HCT116 (cell line): ENCODE results near the gene KRTAP12-1. TPM values are rescaled to one million over a fixed set of nuclear protein-coding genes. Genes with fewer than 3 reads are reported as not detected.

Source experiments
- ATAC-seq: fragments of 200-7000 bp; cut with Tn5 transposase; 2 replicates; pipeline ENCODE4 v1.9.1; 2020; ENCODE audit warnings: mild to moderate bottlenecking, moderate library complexity
- BruUV-seq: library from RNA; stranded (reverse); fragments of 400-500 nt; replicated peaks from 2 replicates; lab custom pipeline; 2021; lab: Mats Ljungman, UMichigan
- CTCF ChIA-PET: fragments of 300-600 bp; sonication (Branson Sonifier 250); formaldehyde crosslinking; loops from one replicate; lab custom pipeline; 2021; ENCODE audit warnings: antibody characterized with exemption; lab: Charles Lee
- POLR2A ChIA-PET: fragments of 300-600, 350-600 bp; sonication (Branson Sonifier 250); formaldehyde crosslinking; loops from one replicate; lab custom pipeline; 2021; ENCODE audit warnings: antibody characterized with exemption; lab: Charles Lee
- RAD21 ChIA-PET, 2 experiments: fragments of 300-600 bp; sonication (Branson Sonifier 250); formaldehyde crosslinking; loops; one replicate each; lab custom pipeline; 2023; ENCODE audit warnings: low total read pairs in 2 of 2; ENCODE audit not compliant: uncharacterized antibody in 2 of 2, unreplicated experiment in 2 of 2, low non-redundant PET in 1 of 2; lab: Charles Lee
- DNase-seq: peaks from one replicate; pipeline ENCODE4 v3.0.0-alpha.2; 2010; ENCODE audit warnings: low read depth, low spot score
- H2AFZ ChIP-seq: fragments of 200-600 bp; shearing (Covaris generic), sonication (generic); 2 replicates; pipeline ENCODE4 v1.6.1; 2017; ENCODE audit warnings: low read depth, mixed run types, mixed read lengths, antibody characterized with exemption, low read length; ENCODE audit not compliant: poor library complexity, severe bottlenecking
- H3K27ac ChIP-seq: 2 replicates; pipeline ENCODE4 v1.5.1; 2012; ENCODE audit warnings: low read depth, low read length
- H3K27me3 ChIP-seq: fragments of 200-600 bp; sonication (generic); 2 replicates; pipeline ENCODE4 v1.6.1; 2016; ENCODE audit warnings: mixed run types, low read length, mixed read lengths; ENCODE audit not compliant: insufficient read depth
- H3K36me3 ChIP-seq, 2 experiments: fragments of 200-500 bp in 1 of 2; fragments of 200-600 bp in 1 of 2; sonication (Bioruptor generic) in 1 of 2; sonication (generic) in 1 of 2; 2 replicates each; pipeline versions ENCODE4 v1.5.1 to v1.6.1; 2014 to 2016; ENCODE audit warnings: low read length in 2 of 2, inconsistent platforms in 1 of 2, mixed read lengths in 1 of 2, mixed run types in 1 of 2; ENCODE audit not compliant: insufficient read depth in 2 of 2, control insufficient read depth in 1 of 2
- H3K4me1 ChIP-seq, 2 experiments: fragments of 200-600 bp in 1 of 2; sonication (generic) in 1 of 2; 2 replicates each; pipeline versions ENCODE4 v1.5.1 to v1.6.1; 2012 to 2017; ENCODE audit warnings: low read length in 2 of 2, inconsistent platforms in 1 of 2, mild to moderate bottlenecking in 1 of 2, mixed read lengths in 1 of 2, mixed run types in 1 of 2, moderate library complexity in 1 of 2; ENCODE audit not compliant: insufficient read depth in 2 of 2, control insufficient read depth in 1 of 2
- H3K4me2 ChIP-seq: fragments of 200-600 bp; sonication (generic); 2 replicates; pipeline ENCODE4 v1.6.1; 2017; ENCODE audit warnings: mixed run types, low read length, mixed read lengths
- H3K4me3 ChIP-seq, 2 experiments: fragments of 200-600 bp in 1 of 2; sonication (generic) in 1 of 2; replicated peaks in 1 of 2; 2 replicates each; pipeline ENCODE4 v1.5.1; 2011 to 2016; ENCODE audit warnings: low read length in 2 of 2, control low read depth in 1 of 2, low read depth in 1 of 2, mild to moderate bottlenecking in 1 of 2, mixed read lengths in 1 of 2, mixed run types in 1 of 2
- H3K79me2 ChIP-seq: fragments of 200-600 bp; sonication (generic); 2 replicates; pipeline ENCODE4 v1.6.1; 2017; ENCODE audit warnings: mild to moderate bottlenecking, mixed run types, low read length, moderate library complexity, mixed read lengths; ENCODE audit not compliant: insufficient read depth
- H3K9ac ChIP-seq: fragments of 200-600 bp; sonication (generic); 2 replicates; pipeline ENCODE4 v1.6.1; 2016; ENCODE audit warnings: low read length, mixed read lengths
- H3K9me2 ChIP-seq: fragments of 200-600 bp; sonication (generic), shearing (Covaris generic); 2 replicates; pipeline ENCODE4 v1.6.1; 2017; ENCODE audit warnings: mixed run types, mild to moderate bottlenecking, moderate library complexity; ENCODE audit not compliant: insufficient read depth
- H3K9me3 ChIP-seq, 2 experiments: fragments of 200-500 bp in 1 of 2; fragments of 200-600 bp in 1 of 2; sonication (Bioruptor generic) in 1 of 2; sonication (generic) in 1 of 2; 2 replicates each; pipeline ENCODE4 v1.6.1; 2014 to 2017; ENCODE audit warnings: low read length in 2 of 2, mixed read lengths in 2 of 2, inconsistent platforms in 1 of 2, low read depth in 1 of 2, mild to moderate bottlenecking in 1 of 2, mixed run types in 1 of 2, moderate library complexity in 1 of 2; ENCODE audit not compliant: control insufficient read depth in 1 of 2, insufficient read depth in 1 of 2
- H4K20me1 ChIP-seq: fragments of 200-600 bp; sonication (generic), shearing (Covaris generic); 2 replicates; pipeline ENCODE4 v1.6.1; 2017; ENCODE audit warnings: mixed run types, mild to moderate bottlenecking, moderate library complexity; ENCODE audit not compliant: insufficient read depth
- ATF3 ChIP-seq: IDR thresholded peaks from 2 replicates; pipeline ENCODE4 v1.6.1; 2012
- CBX3 ChIP-seq: IDR thresholded peaks from 2 replicates; pipeline ENCODE4 v1.6.1; 2012; ENCODE audit warnings: low read depth
- CEBPB ChIP-seq: IDR thresholded peaks from 2 replicates; pipeline ENCODE4 v1.6.1; 2012; ENCODE audit warnings: low read depth
- CTCF ChIP-seq, 3 experiments: fragments of 200-600 bp in 1 of 3; sonication (generic) in 1 of 3; IDR thresholded peaks in 2 of 3; conservative IDR thresholded peaks in 1 of 3; 2 replicates each; pipeline ENCODE4 v1.5.1; 2012 to 2017; ENCODE audit warnings: low read depth in 2 of 3, low read length in 2 of 3, antibody characterized with exemption in 1 of 3, borderline replicate concordance in 1 of 3, control low read depth in 1 of 3, mild to moderate bottlenecking in 1 of 3, mixed read lengths in 1 of 3, mixed run types in 1 of 3, moderate library complexity in 1 of 3; ENCODE audit not compliant: insufficient read depth in 1 of 3
- EZH2 ChIP-seq: fragments of 200-600 bp; sonication (generic); IDR thresholded peaks from 2 replicates; pipeline ENCODE4 v1.6.1; 2017; ENCODE audit warnings: antibody characterized with exemption, mixed run types
- FOSL1 ChIP-seq: IDR thresholded peaks from 2 replicates; pipeline ENCODE4 v1.6.1; 2012; ENCODE audit warnings: low read depth
- JUND ChIP-seq: IDR thresholded peaks from 2 replicates; pipeline ENCODE4 v1.6.1; 2012
- POLR2AphosphoS5 ChIP-seq: IDR thresholded peaks from 2 replicates; pipeline ENCODE4 v1.6.1; 2011; ENCODE audit warnings: mild to moderate bottlenecking, low read depth, low read length, moderate library complexity
- SIN3A ChIP-seq: IDR thresholded peaks from 2 replicates; pipeline ENCODE4 v1.6.1; 2012; ENCODE audit warnings: low read depth
- SRF ChIP-seq: IDR thresholded peaks from 2 replicates; pipeline ENCODE4 v1.6.1; 2012; ENCODE audit warnings: low read depth
- TCF7L2 ChIP-seq: IDR thresholded peaks from 2 replicates; pipeline ENCODE4 v1.7.0; 2011; ENCODE audit warnings: borderline replicate concordance, inconsistent platforms; ENCODE audit not compliant: insufficient read depth, insufficient read length; ENCODE audit errors: extremely low read depth
- ZBTB33 ChIP-seq: IDR thresholded peaks from 2 replicates; pipeline ENCODE4 v1.6.1; 2011; ENCODE audit warnings: mild to moderate bottlenecking, low read length, moderate library complexity; ENCODE audit not compliant: insufficient replicate concordance; ENCODE audit errors: extremely low read depth
- intact Hi-C: fragments of 100-400 bp; cut with micrococcal nuclease; formaldehyde crosslinking; loops from 2 replicates; pipeline ENCODE4 v1.10.0; 2022
- total RNA-seq: library from RNA; stranded (reverse); gene quantifications from one replicate; pipeline ENCODE4 v1.2.1, GENCODE V29; 2021; ENCODE audit not compliant: unreplicated experiment

KRTAP12-1 gene
- total RNA-seq, 1 experiment from 2014 or later, result not detected

- Histone ChIP-seq H3K9ac (no peak overlapping the region), H3K4me2 (no peak overlapping the region), H3K27ac (no peak overlapping the region)
- no peak for ATAC-seq
- TF ChIP-seq CBX3, result no peak
- no peak for TF ChIP-seq CTCF (IDR thresholded peaks at IDR 0.05 in 2 of 3, conservative IDR thresholded peaks at IDR 0.05 in 1 of 3; ENCODE audit: borderline replicate concordance in 1 of 3, insufficient read depth in 1 of 3, low read depth in 2 of 3, low read length in 2 of 3)
- TF ChIP-seq ATF3, result no peak
- TF ChIP-seq EZH2, result no peak
- TF ChIP-seq POLR2AphosphoS5, result no peak
- TF ChIP-seq SRF, result no peak
- TF ChIP-seq TCF7L2, result no peak
- no peak for TF ChIP-seq CEBPB
- TF ChIP-seq FOSL1, result no peak
- TF ChIP-seq SIN3A, result no peak
- no peak for TF ChIP-seq JUND
- no peak for TF ChIP-seq ZBTB33
- TF ChIP-seq, all 23 proteins: peak for 0
- peaks cover 6% of the 10 kb centered on the region; the same call in 1 of the 2 replicates for H3K27me3 ChIP-seq
- no peak overlapping the region for H2AFZ ChIP-seq
- no peaks in the 10 kb centered on the region for H3K79me2 ChIP-seq
- intact Hi-C loops, result no loop called here
- ChIA-PET POLR2A (no interaction called here), RAD21 (no interaction called here), CTCF (no interaction called here)
- no peaks in the 10 kb centered on the region for H3K4me1 ChIP-seq
- no peak overlapping the region for H3K4me3 ChIP-seq
- BruUV-seq, result no TSS peak
- H3K9me3 ChIP-seq, result peaks cover 6 to 17% of the 10 kb centered on the region in 2 experiments; a peak in 2 of 4 replicates
- no peaks in the 10 kb centered on the region for H4K20me1 ChIP-seq
- DNase-seq, result no peak
- H3K9me2 ChIP-seq, result no peaks in the 10 kb centered on the region
- no peaks in the 10 kb centered on the region for H3K36me3 ChIP-seq
Observed at GRCh38 chr21:44644878-44645277, 37.1 kb downstream of the KRTAP12-1 start.
